NCI-H1048 (cell line): ENCODE data around the gene DNAJC10.

Experiments
- DNase-seq: peaks from one replicate; lab custom pipeline; 2025; lab: John Stamatoyannopoulos, UW

The DNAJC10 gene

DNA sequence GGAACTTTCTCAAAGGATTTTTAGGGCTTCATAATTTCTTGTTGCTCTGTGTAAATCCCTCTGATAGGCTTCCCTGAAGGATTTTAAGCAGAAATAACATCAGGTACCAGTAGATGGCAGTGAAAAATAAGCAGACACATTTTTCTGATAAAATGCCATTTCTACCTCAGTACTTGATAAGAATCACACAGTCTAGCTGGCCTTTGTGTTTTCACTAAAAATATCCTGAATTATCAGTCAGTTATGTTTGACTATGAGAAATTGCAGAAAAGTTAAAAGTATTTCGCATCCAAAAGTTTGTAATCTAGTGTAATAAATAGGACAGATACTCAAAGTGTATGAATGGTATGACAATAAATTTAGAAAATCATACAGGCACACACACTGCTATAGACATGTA, 68.7 kb downstream of the DNAJC10 start:
- no peak for DNase-seq

DNA sequence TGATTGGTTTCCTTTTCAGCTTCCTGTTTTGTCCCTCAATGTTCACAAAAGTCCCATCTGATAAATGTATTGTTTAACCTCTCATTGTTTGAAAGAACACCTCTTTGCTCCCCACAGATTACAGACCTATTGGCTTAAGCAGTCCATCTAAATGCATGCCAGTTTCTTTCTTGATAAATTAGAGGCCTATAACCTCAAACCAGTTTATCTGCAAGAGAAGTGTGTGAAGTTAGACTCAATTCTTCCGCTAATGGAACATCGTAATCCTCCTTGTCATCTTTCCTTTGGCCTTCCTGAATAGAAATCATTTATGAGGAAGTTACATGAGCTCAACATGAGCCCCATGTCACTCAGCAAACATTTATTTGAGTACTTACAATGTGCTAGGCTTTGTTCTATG, 76.4 kb downstream of the DNAJC10 start:
- no peak for DNase-seq

DNA sequence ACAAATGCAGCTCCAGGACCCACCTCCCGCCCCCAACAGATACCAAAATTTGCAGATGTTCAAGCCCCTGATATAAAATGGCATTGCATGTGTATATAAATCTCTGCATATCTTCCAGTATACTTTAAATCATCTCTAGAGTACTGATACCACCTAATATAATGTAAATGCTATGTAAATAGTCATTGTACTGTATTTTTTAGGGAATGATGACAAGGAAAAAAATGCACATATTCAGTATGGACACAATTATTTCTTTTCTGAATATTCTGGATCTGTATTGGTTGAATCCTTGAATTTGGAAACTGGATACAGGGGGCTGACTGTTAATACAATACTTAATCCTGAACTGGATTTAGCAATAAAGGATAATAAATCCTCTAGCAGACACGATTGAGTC, 82.7 kb downstream of the DNAJC10 start:
- DNase-seq: no peak

DNA sequence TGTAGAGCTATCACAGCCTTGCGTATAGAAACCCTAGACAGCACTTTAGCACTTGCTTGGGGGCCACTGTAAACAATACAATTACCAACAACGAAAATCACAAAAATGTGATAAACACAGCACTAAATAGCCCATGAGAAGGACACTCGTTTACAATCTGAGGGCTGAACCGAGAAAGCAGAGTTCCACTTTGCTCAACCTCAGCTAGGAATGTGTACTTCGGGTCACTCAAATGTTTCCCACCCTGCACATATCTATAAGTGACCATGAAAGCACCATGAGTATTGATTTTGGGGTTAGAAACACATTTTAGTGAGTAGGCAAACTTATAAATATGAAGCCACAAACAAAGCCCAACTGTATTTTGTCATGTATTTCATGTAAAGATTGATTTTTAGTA, 88.1 kb downstream of the DNAJC10 start:
- no peak for DNase-seq

DNA sequence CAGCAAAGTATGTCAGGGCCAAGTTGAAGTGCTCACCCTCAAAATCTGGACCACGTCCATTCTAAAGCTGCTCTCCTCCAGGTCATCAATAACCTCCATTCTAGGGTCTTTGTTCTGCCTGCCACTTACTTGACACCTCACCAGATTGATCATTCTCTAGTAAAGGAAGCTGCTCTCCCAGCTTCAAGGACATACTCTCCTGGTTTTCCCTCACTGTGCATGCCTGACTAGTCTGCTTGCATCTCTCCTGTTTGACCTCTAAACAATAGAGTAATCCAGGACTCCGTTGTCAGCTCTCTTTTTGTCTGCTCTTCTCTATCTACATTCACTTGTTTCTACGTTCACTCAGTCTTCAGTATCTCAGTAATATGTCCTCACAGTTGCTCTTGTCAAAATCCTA, 91.3 kb downstream of the DNAJC10 start:
- DNase-seq: no peak

DNA sequence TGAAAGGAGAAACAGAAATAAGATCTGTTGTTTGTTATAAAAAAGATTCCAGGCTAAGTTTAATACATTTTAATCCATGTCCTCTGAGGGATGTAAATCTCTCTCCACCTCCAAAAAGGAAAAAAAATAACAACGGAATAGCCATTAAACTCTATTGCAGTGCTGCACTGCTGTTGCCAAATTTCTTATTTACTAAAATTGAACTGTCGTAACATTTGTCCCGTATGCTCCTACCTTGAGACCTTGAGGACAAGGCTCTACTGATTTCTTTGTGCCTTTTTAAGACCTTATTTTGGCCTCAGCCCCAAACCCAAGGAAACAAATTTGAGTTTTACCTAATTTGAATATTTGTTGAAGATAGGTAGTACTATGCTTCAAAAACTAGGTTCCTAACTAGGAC, 94.0 kb downstream of the DNAJC10 start:
- no peak for DNase-seq

DNA sequence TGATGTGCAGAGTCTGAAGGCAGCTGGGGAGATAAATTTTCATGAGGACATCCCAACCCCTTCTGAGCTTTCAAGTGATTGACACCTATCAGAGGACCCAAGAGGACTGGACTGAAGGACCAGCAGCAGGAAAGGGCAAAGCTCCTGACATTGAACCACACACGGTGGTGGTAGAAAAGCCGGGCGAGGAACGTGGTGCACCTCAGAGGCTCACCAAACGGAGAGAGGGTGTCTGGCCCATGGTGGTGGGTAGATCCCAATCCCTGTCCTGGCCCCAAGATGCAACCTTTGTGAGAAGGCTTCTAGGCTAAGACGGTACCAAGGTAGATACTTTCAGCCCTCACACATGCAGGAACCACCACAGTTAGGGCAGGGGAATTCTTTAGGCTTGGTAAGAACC, 98.3 kb downstream of the DNAJC10 start:
- no peak for DNase-seq

DNA sequence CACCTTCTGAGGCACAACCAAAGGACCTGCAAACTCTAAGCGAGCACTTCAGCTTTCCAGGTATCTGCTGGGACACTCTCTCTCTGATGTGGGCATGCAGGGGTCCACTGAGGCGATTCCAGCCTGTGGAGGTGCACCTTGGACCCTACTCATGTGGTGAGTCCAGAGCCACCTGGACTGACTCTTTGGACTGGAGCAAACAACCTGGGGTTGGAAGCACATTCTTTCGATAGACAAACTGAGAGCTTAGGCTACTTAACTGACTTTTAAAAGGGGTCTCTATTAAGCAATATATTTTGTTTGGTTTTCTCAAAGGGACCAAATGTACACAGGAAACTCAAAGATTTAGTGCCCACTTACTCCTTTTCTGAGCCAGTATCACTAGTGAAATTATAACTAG, 98.7 kb downstream of the DNAJC10 start:
- DNase-seq: no peak

DNA sequence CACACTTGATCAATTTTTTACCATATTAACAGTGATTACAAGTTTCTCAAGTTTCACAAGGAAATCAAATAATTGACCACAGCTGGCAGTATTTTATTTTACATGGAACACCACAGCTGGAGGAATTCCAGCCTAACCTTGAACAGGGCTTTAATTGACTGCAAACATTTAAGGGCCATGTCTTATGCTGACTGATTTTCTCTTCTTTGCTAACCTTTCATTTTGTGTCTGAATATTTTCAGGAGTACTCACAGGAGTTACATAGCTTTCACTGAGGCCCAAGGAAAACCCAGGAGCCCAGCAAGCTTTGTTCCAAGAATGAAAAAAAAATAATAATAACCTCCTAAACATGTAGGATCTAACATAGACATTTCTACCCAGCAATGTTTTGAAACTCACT, 100.8 kb downstream of the DNAJC10 start:
- DNase-seq: no peak

DNA sequence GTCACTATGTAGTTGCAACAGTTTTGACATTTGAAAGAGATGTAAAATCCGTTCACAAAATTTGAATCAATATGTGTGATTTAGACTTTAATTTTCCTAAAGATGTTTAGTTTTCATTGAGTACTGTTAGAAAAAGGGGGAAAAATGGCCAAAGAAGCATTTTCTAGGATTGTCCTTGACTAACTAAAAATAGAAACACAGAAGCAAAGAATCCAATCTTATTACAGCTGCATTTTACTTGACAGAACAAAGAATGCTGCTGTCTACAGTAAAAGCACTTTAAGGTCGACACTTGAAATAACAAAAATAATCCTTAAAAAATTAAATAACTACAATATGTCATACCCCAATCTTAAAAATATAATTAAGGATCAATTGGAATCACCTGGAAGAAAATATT, 101.5 kb downstream of the DNAJC10 start:
- no peak for DNase-seq

DNA sequence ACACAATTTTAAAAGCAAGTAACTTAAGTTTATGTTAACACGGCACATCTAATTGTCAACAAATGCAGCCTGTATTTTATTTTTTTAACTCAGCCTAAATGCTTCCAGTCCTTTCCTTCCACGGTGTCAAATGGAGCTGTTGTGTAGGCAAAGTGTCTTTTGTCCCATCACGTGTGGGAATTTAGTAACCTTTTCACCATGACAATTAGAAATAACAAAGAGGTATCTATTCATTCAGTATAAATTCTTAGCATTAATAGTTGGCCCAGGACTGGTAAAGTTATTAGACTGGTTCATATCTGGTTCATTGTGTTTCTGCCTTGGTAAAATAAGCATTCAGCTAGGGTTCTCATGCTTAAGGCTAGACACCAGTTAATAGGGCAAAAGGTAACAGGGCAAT, 102.4 kb downstream of the DNAJC10 start:
- no peak for DNase-seq

DNA sequence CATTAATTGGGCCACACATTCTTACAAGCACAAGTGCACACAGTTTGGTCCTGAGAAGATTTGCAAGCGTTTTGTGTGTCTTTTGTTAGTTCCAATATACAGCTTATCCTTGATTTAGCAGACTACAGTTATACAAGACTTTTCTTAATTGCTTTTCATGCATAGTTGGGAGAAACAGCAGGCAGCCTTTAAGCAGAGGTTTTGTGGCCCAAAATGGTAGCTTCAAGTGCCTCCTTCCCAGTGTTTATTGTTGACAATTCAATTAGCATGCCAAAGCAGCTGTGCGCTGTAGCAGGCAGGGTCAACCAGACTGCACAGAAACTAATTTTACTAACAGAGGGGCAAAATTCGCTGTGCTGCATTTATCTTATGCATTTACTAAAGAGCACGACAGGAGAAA, 102.9 kb downstream of the DNAJC10 start:
- no peak for DNase-seq

DNA sequence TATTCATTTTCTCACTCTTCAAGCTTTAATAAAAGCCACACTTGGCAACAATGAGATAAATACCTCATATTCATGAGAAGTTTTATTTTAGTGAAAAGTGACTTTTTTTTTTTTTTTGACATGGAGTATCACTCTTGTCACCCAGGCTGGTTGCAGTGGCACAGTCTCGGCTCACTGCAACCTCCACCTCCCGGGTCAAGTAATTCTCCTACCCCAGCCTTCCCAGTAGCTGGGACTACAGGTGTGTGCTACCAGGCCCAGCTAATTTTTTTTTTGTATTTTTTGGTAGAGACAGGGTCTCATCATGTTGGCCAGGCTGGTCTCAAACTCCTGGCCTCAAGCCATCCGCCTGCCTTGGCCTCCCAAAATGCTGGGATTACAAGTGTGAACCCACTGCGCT, 103.4 kb downstream of the DNAJC10 start:
- DNase-seq: no peak

DNA sequence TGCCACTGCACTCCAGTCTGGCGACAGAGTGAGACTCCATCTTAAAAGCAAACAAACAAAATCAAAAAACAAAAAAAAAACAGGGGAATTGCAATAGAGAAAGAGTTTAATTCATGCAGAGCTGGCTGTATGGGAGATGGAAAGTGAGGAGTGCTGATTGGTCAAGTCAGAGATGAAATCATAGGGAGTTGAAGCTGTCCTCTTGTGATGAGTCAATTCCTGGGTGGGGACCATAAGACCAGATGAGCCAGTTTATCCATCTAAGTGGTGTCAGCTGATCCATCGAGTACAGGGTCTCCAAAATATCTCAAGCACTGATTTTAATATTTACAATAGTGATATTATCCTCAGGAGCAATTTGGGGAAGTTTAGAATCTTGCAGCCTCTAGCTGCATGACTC, 105.1 kb downstream of the DNAJC10 start:
- DNase-seq: no peak

DNA sequence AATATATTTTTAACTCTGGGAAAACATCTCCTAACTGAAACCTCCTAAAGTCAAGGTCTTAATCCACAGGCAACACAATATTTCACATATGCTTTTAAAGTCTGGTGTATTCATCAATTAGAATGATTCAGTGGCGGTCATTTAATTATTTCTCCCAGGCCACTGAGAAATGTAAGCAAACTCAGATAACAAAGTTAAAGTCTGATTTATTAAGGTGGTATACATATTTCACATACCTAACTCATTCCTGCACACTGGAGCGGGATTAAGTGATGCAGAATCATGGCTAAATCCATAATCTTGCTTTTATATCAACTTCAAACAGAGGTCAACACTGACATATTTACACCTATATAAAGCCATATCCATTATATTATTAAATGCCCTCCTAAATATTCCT, 106.7 kb downstream of the DNAJC10 start:
- no peak for DNase-seq

DNA sequence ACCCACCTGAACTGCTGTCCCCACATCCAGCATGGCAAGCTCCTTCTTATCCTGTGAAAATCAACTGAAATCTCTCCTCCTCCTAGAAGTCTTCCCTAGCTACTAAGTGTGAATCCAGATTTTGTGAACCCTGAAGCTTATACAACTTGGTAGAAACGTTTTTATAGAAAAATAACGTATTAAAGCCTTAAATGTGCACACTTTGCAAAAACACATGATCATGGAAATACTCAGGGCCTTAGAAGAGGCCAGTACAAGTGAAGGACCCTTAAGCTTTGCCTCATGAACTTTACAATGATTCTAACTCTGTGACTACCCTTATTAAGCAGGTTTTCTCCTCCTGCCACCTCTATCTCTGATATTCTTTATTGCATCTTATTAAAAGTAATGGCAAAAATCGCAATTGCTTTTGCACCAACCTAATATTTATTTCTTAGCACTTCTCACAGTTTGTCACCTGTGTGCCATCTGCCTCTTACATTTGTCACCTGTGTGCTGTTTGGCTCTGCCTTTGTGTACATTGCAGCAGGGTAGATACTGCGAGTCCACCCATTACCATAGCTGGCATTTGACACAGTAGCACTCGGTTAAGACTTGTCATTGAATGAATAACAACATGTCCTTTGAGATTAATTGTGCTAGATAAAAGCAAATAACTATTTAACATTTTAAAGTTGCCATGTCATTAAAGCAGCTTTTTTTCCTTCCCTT, 108.2 kb downstream of the DNAJC10 start:
- no peak for DNase-seq

DNA sequence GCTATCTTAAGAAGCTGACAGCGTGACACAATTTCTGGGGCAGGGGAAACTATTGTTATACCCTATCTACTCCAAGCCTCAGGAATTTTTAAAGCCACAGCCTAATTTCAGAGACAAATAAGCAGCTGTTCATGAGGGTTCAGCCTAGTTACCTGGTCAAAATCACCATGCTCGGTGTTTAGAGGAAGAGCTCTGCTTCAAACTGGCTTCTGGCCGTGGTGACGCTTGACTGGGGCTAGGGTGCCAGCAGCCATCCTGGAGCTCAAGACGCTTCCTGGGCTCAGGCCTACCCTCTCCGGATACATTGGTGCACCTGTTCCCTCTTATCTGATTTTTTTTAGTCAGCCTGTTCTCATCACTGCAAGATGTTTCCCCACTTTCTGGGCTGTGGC, 108.7 kb downstream of the DNAJC10 start:
- no peak for DNase-seq

DNA sequence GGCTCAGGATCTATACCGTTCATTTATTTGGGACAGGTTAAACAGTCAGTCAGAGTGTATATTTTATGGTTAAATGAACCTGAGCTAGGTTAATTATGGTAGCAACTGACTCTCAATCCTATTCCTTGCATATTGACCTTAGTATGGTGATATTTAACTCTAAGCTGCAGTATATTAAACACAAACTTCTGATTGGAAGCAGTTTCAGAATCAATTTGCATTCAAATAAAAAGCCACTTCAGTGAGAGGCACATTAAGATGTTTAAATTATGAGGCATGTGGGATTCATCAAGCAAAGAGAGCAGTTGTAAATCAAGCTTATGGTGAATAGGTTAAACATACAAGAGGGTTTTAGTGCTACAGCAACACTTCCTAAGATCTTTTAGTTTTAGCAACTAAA, 110.0 kb downstream of the DNAJC10 start:
- no peak for DNase-seq

DNA sequence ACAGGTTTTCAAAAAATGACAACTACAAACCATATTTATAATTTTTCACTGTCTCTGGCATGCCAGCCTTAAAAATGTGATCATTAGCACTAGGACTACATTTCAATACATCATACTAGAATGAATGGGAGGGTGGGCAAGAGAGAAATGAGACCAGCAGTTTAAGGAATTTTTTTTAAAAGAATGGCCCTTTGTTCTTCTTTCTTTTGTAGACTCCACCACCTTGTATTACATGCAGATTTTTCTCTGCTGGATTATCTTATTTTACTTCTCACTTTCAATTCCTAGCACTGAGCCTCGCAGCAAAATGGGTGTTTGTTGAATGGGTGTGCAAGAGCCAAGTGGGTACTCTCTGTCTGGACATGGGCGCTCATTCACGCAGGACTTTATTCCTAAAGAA, 110.4 kb downstream of the DNAJC10 start:
- DNase-seq: no peak

DNA sequence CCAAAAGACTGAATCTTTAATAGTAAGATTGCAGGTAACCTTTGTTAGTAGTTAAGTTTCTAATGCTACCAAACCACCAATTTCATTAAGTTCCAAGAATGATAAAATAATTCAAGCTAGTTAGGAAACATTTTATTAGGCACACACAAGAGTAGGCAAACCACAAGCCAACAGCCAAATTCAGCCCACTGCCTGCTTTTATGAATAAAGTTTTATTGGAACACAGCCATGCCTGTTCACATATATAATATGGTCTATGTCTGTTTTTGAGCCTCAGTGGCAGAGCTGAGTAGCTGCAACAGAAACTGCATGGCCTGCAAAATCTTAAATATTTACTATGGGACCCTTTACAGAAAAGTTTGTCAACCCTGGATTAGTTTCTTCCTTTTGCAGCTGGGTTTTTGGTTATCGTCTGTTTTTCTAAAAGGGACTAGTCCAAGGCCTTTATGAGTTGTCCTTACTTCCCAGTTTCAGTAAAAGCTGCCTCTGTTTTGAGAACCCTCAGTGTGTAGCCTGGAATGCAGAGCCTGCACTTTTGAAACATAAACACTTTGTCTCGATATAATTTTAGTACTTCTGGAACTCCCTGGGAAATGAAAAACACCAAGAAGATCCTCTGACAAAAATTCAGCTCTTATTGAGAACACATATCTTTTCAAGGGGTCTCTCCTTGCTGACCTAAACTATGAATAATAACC, 111.3 kb downstream of the DNAJC10 start:
- no peak for DNase-seq

DNA sequence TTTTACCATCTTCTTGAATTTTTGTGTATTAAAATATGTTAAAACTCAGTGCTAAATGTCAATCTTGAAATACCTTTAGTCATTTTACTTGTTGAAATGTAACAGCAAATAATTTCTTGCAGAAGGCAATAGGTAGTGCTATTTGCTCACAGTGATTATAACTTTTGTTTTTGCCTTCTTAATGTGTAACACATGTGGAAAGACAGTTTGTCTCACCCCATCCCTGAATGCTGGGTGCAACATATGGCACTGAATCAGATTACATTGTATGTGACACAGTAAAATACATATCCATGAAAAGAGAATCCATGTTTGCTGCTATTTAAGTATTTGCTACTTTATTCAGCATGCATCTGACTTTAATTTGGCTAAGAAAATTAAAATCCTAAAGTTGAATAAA, 115.0 kb downstream of the DNAJC10 start:
- DNase-seq: no peak

DNA sequence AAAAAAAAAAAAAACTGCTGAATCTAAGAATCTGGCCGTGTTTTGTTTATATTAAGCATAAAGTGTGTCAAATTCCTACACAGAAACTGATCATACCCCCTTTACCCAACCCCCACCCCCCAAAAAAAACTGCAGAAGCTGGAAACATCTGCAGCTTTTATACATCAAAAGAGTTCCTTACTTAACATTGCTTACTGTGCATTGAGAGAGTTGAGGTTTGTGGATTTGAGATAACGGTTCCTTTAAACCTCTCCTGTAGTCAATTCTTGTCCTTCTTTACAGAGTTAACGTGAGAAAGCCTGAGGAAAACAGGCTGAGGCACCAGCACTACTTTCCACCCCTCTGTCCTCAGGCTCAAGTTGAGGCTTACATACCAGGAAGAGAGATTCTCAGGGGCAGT, 115.9 kb downstream of the DNAJC10 start:
- DNase-seq: no peak

DNA sequence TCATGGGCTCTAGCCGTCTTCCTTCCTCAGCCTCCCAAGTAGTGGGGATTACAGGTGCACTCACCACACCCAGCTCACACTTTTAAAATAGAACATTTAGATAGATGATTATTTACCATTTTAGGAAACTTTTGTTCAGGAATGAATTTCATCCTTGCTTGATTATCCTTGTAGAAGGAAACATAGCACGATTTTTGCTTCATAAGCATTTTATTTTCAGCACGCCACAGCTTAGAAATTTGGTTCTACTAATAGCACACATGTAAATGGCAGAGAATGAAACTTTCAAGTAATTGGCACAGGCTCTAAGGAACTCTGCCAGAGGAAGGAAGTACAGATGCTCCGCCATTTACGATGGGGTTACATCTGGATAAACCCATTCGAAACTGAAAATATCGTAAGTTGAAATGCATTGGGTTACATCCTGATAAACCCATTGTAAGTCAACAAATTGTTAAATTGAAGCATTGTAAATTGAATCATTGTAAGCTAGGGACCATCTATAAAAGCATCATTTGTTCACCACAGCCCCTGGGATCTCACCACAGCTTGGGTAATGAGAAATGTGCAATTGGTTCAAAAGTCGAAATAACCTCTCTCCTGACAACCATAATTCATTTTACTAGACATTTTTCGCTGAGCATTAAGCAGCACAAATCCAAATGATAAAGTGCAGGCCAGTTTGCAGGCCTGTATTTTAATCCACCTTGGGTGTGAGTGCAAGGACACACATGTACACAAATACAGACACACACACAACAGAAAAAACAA, 117.2 kb downstream of the DNAJC10 start:
- DNase-seq: no peak
